Kidney glomerular epithelial cell (primary cell): Measurements from ENCODE around the gene TMEM97.

Experiments used
- DNase-seq: peaks from one replicate; lab custom pipeline; 2025; lab: John Stamatoyannopoulos, UW

TMEM97 gene

GRCh38 chr17:28317099-28317965 is 1.7 kb upstream of the TMEM97 start:
- no peak for DNase-seq

GRCh38 chr17:28317966-28318758 is 838 bp upstream of the TMEM97 start:
- DNase-seq = no peak

- no peak for DNase-seq
Observed at GRCh38 chr17:28319598-28319935, 567 bp downstream of the TMEM97 start.

GRCh38 chr17:28320215-28321061 is 1.4 kb downstream of the TMEM97 start:
- no peak for DNase-seq

GRCh38 chr17:28324267-28324745 is 5.3 kb downstream of the TMEM97 start:
- no peak for DNase-seq

GRCh38 chr17:28324781-28325180 is 5.8 kb downstream of the TMEM97 start:
- DNase-seq = no peak

GRCh38 chr17:28325211-28325610 is 6.2 kb downstream of the TMEM97 start:
- no peak for DNase-seq

GRCh38 chr17:28326114-28326513 is 7.1 kb downstream of the TMEM97 start:
- no peak for DNase-seq

- no peak for DNase-seq
Observed at GRCh38 chr17:28327031-28327607, 8.1 kb downstream of the TMEM97 start.

- no peak for DNase-seq
Observed at GRCh38 chr17:28327709-28328108, 8.7 kb downstream of the TMEM97 start.

GRCh38 chr17:28328325-28328724 is 9.3 kb downstream of the TMEM97 start:
- DNase-seq = no peak

GRCh38 chr17:28330671-28331070 is 11.7 kb downstream of the TMEM97 start:
- DNase-seq = no peak

- DNase-seq = no peak
Observed at GRCh38 chr17:28331891-28332420, 13.0 kb downstream of the TMEM97 start.

- no peak for DNase-seq
Observed at GRCh38 chr17:28333083-28333746, 14.2 kb downstream of the TMEM97 start.

GRCh38 chr17:28334171-28334570 is 15.2 kb downstream of the TMEM97 start:
- no peak for DNase-seq

- DNase-seq = no peak
Observed at GRCh38 chr17:28334666-28335200, 15.7 kb downstream of the TMEM97 start.

- DNase-seq = peak; percentile 100
Observed at GRCh38 chr17:28335201-28335958, 16.4 kb downstream of the TMEM97 start, which contains the start of the genes IFT20 and TNFAIP1. Gene IFT20, minus strand, starts transcription at chr17:28335472. Its CDS starts 3,487 bp downstream, at chr17:28331985. Gene TNFAIP1, plus strand, starts transcription at chr17:28335761. Its CDS starts 3,761 bp downstream, at chr17:28339522.

GRCh38 chr17:28335959-28336871 is 17.2 kb downstream of the TMEM97 start:
- peak; percentile 92 for DNase-seq
